Activated CD8-positive, alpha-beta T cell treated with anti-CD3 and anti-CD28 coated beads for 36 hours (primary cell): ENCODE data around the gene FUT7. TPM values are rescaled to one million over a fixed set of nuclear protein-coding genes. Genes with fewer than 3 reads are reported as not detected.

Experiments used
- ATAC-seq: fragments of 200-7000 bp; cut with Tn5 transposase; one replicate; pipeline ENCODE4 v1.10.0; 2021; ENCODE audit warnings: mild to moderate bottlenecking, moderate library complexity
- CTCF ChIA-PET: fragments of 350-600 bp; sonication (Branson Sonifier 250); formaldehyde crosslinking; loops from one replicate; lab custom pipeline; 2021; ENCODE audit warnings: antibody characterized with exemption; lab: Charles Lee
- POLR2A ChIA-PET: fragments of 350-600 bp; sonication (Branson Sonifier 250); formaldehyde crosslinking; loops from one replicate; lab custom pipeline; 2021; ENCODE audit warnings: antibody characterized with exemption; lab: Charles Lee
- DNase-seq: peaks from one replicate; pipeline ENCODE4 v3.0.0-alpha.2; 2020
- H3K27ac Mint-ChIP-seq: one replicate; pipeline ENCODE4 v1.8.0; 2021; ENCODE audit warnings: mild to moderate bottlenecking, mixed read lengths
- H3K27me3 Mint-ChIP-seq: one replicate; pipeline ENCODE4 v1.8.0; 2021; ENCODE audit warnings: mixed read lengths
- H3K36me3 Mint-ChIP-seq: one replicate; pipeline ENCODE4 v1.8.0; 2021; ENCODE audit warnings: low read depth, mixed read lengths
- H3K4me1 Mint-ChIP-seq: one replicate; pipeline ENCODE4 v1.8.0; 2021; ENCODE audit warnings: low read depth, mixed read lengths
- H3K4me3 Mint-ChIP-seq: one replicate; pipeline ENCODE4 v1.8.0; 2021; ENCODE audit warnings: mild to moderate bottlenecking, moderate library complexity, mixed read lengths
- H3K9me3 Mint-ChIP-seq: one replicate; pipeline ENCODE4 v1.8.0; 2021; ENCODE audit warnings: mixed read lengths
- intact Hi-C: fragments of 100-400 bp; cut with micrococcal nuclease; formaldehyde crosslinking; loops from one replicate; pipeline ENCODE4 v1.10.0; 2022
- total RNA-seq, 2 experiments: library from RNA; stranded (reverse); gene quantifications; one replicate each; pipeline ENCODE4 v1.2.3, GENCODE V29; 2021
- TF ChIP-seq, protein P1 (sequence below): fragments of 200-600 bp; IDR thresholded peaks from one replicate; pipeline ENCODE4 v1.8.0; 2022; ENCODE audit warnings: antibody characterized with exemption, mild to moderate bottlenecking

The FUT7 gene
- total RNA-seq, 2 experiments from 2014 or later: 0.09 TPM; not detected in 1

GRCh38 chr9:137011156-137011555 lies 20.7 kb downstream of the FUT7 start:
- TF ChIP-seq, protein P1, sequence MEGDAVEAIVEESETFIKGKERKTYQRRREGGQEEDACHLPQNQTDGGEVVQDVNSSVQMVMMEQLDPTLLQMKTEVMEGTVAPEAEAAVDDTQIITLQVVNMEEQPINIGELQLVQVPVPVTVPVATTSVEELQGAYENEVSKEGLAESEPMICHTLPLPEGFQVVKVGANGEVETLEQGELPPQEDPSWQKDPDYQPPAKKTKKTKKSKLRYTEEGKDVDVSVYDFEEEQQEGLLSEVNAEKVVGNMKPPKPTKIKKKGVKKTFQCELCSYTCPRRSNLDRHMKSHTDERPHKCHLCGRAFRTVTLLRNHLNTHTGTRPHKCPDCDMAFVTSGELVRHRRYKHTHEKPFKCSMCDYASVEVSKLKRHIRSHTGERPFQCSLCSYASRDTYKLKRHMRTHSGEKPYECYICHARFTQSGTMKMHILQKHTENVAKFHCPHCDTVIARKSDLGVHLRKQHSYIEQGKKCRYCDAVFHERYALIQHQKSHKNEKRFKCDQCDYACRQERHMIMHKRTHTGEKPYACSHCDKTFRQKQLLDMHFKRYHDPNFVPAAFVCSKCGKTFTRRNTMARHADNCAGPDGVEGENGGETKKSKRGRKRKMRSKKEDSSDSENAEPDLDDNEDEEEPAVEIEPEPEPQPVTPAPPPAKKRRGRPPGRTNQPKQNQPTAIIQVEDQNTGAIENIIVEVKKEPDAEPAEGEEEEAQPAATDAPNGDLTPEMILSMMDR: no peak
- no peaks in the 10 kb centered on the region for H3K27me3 Mint-ChIP-seq
- no peak overlapping the region for H3K27ac Mint-ChIP-seq
- no peaks in the 10 kb centered on the region for H3K36me3 Mint-ChIP-seq
- ATAC-seq (no peak), DNase-seq (no peak)
- H3K4me3 Mint-ChIP-seq: no peak overlapping the region
- intact Hi-C loops: no loop called here
- H3K9me3 Mint-ChIP-seq: no peaks in the 10 kb centered on the region
- peaks cover 5% of the 10 kb centered on the region for H3K4me1 Mint-ChIP-seq
- CTCF ChIA-PET: interaction anchor here (2.5 kb wide), 1 partner anchor 18 kb away, joined by 8 read pairs; no protein-coding TSS in a partner anchor
- POLR2A ChIA-PET: no interaction called here

DNA sequence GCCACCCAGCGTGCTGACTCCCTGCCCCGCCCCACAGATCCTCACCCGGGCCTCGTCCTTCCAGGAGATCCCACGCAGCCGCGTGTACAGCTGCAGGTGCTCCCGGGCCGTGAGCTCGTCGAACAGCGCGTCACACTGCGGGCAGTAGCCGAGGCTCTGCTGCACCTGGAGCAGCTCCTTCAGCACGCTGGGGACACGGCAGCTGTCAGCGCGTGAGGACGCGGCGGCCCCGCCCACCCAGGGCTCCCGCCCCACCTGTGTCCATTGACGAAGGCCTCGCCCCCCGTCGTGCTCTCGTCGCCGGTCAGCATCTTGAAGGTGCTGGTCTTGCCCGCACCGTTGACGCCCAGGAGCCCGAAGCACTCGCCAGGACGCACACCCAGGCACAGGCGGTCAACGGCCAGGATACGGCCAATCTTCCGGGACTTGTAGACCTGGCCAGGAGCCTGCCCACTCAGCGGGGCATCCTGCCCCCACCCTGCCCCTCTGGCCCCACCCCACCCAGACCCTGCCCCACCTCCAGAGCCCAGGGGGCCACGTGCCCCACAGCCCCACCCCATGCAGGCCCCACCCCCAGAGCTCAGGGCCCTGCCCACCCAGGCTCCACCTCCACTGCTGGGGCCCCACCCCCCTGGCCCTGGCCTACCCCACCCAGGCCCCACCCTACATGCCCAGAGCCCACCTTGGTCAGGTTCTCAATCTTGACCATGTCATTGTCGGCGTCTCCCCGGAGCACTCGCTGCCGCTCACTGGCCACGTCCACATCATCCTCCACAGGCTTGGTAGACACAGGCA lies 21.8 kb downstream of the FUT7 start:
- CTCF ChIA-PET: interaction anchor here (2.5 kb wide), 1 partner anchor 19 kb away, joined by 8 read pairs; no protein-coding TSS in a partner anchor
- intact Hi-C loops: no loop called here
- ATAC-seq: no peak
- no peak for DNase-seq
- POLR2A ChIA-PET: no interaction called here
- Mint-ChIP-seq H3K27ac (no peak overlapping the region), H3K36me3 (no peaks in the 10 kb centered on the region), H3K4me3 (no peak overlapping the region), H3K4me1 (peaks cover 13% of the 10 kb centered on the region), H3K9me3 (no peaks in the 10 kb centered on the region), H3K27me3 (no peaks in the 10 kb centered on the region)
- TF ChIP-seq, protein P1: no peak

GRCh38 chr9:137009217-137009616 lies 22.7 kb downstream of the FUT7 start:
- intact Hi-C loops: no loop called here
- ChIA-PET CTCF (no interaction called here), POLR2A (no interaction called here)
- Mint-ChIP-seq H3K4me1 (peaks cover 13% of the 10 kb centered on the region), H3K27ac (no peak overlapping the region), H3K4me3 (no peak overlapping the region), H3K36me3 (no peaks in the 10 kb centered on the region), H3K9me3 (no peaks in the 10 kb centered on the region), H3K27me3 (no peaks in the 10 kb centered on the region)
- TF ChIP-seq, protein P1: no peak
- DNase-seq: no peak
- ATAC-seq: no peak

GRCh38 chr9:137008312-137008711 lies 23.6 kb downstream of the FUT7 start:
- ATAC-seq (no peak), DNase-seq (no peak)
- intact Hi-C loops: no loop called here
- ChIA-PET POLR2A (no interaction called here), CTCF (no interaction called here)
- no peaks in the 10 kb centered on the region for H3K9me3 Mint-ChIP-seq
- no peak overlapping the region for H3K27ac Mint-ChIP-seq
- peaks cover 13% of the 10 kb centered on the region for H3K4me1 Mint-ChIP-seq
- H3K4me3 Mint-ChIP-seq: no peak overlapping the region
- no peaks in the 10 kb centered on the region for H3K36me3 Mint-ChIP-seq
- TF ChIP-seq, protein P1: no peak
- H3K27me3 Mint-ChIP-seq: no peaks in the 10 kb centered on the region

- H3K36me3 Mint-ChIP-seq: no peaks in the 10 kb centered on the region
- POLR2A ChIA-PET: no interaction called here
Measured at GRCh38 chr9:137007816-137008270, 24.0 kb downstream of the FUT7 start.

More at GRCh38 chr9:137007816-137008270, 24.0 kb downstream of the FUT7 start:
- no peak overlapping the region for H3K4me3 Mint-ChIP-seq
- DNase-seq (no peak), ATAC-seq (no peak)
- no peak overlapping the region for H3K27ac Mint-ChIP-seq
- intact Hi-C loops: no loop called here
- H3K27me3 Mint-ChIP-seq: no peaks in the 10 kb centered on the region
- TF ChIP-seq, protein P1: no peak
- no peaks in the 10 kb centered on the region for H3K9me3 Mint-ChIP-seq
- CTCF ChIA-PET: interaction anchor here (2.9 kb wide), 1 partner anchor 21 kb away, joined by 11 read pairs; no protein-coding TSS in a partner anchor
- peaks cover 13% of the 10 kb centered on the region for H3K4me1 Mint-ChIP-seq
